RPMI7951 (cell line): ENCODE data around the gene TMEM120A. TPM values are rescaled to one million over a fixed set of nuclear protein-coding genes. Genes with fewer than 3 reads are reported as not detected.
A peak's percentile ranks its signal among the peaks of the same experiment; 100 is the strongest.

Source experiments
- DNase-seq: peaks from one replicate; pipeline ENCODE4 v3.0.0-alpha.2; 2012; ENCODE audit warnings: low read depth
- total RNA-seq: library from RNA; depleted of rRNA; stranded (reverse); fragments of >200 nt; shearing (Covaris generic); gene quantifications from 2 replicates; pipeline ENCODE4 v1.2.3, GENCODE V29; 2014; rRNA removed

TMEM120A gene
- total RNA-seq, 1 experiment from 2014 or later: 26.8 TPM

GRCh38 chr7:75958802-75959543 lies 35.4 kb downstream of the TMEM120A start:
- no peak for DNase-seq

- no peak for DNase-seq
Observed at GRCh38 chr7:75957021-75957736, 37.2 kb downstream of the TMEM120A start.

- no peak for DNase-seq
Observed at GRCh38 chr7:75955331-75955955, 39.0 kb downstream of the TMEM120A start.

GRCh38 chr7:75953931-75954330 lies 40.5 kb downstream of the TMEM120A start:
- no peak for DNase-seq

GRCh38 chr7:75953431-75953830 lies 41.0 kb downstream of the TMEM120A start:
- DNase-seq: no peak

GRCh38 chr7:75951506-75951905 lies 42.9 kb downstream of the TMEM120A start:
- peak; percentile 54 for DNase-seq

GRCh38 chr7:75950111-75950681 lies 44.2 kb downstream of the TMEM120A start:
- DNase-seq: no peak

GRCh38 chr7:75948179-75948578 lies 46.2 kb downstream of the TMEM120A start:
- DNase-seq: no peak

- DNase-seq: no peak
Observed at GRCh38 chr7:75946207-75946855, 48.1 kb downstream of the TMEM120A start.

- DNase-seq: peak; percentile 26
Observed at GRCh38 chr7:75945297-75946168, 48.9 kb downstream of the TMEM120A start.

- DNase-seq: no peak
Observed at GRCh38 chr7:75944507-75944906, 49.9 kb downstream of the TMEM120A start.

GRCh38 chr7:75943864-75944263 lies 50.5 kb downstream of the TMEM120A start:
- DNase-seq: peak; percentile 73

GRCh38 chr7:75938921-75939320 lies 55.5 kb downstream of the TMEM120A start:
- no peak for DNase-seq

- DNase-seq: peak; percentile 98
Observed at GRCh38 chr7:75937958-75938786, 56.2 kb downstream of the TMEM120A start.

Other genes starting within 250 kb of the TMEM120A start
- 0.36 and 0.78 TPM in 2 replicates for gene CCL26, start 222.4 kb downstream of the TMEM120A start, total RNA-seq
- gene CCL24, start 180.8 kb downstream of the TMEM120A start, total RNA-seq: not detected in 2 replicates
- 49.7 and 60.3 TPM in 2 replicates for gene RHBDD2, start 115.6 kb downstream of the TMEM120A start, total RNA-seq
- 33.3 and 34.8 TPM in 2 replicates for gene POR, start 79.4 kb downstream of the TMEM120A start, total RNA-seq
- gene STYXL1, start 53.4 kb upstream of the TMEM120A start, total RNA-seq: 59.4 and 81.9 TPM in 2 replicates
- gene MDH2, start 53.5 kb upstream of the TMEM120A start, total RNA-seq: 84.1 and 97.4 TPM in 2 replicates
- gene SRRM3, start 207.3 kb upstream of the TMEM120A start, total RNA-seq: not detected in 2 replicates